GM10266 (cell line): ENCODE data around the gene SCYGR3.
"Not testable (repeated sequence)": the region's sequence is repeated elsewhere in the genome, so short reads cannot be mapped to it uniquely, and the experiment has no call there.

Experiments
- DNase-seq: peaks from one replicate; pipeline ENCODE4 v3.0.0; 2012; ENCODE audit errors: extremely low spot score
- TF ChIP-seq, protein P1 (sequence below): IDR thresholded peaks from 2 replicates; pipeline ENCODE4 v1.5.1; 2012; ENCODE audit warnings: mild to moderate bottlenecking, low read depth; ENCODE audit not compliant: control insufficient read depth, insufficient read depth; ENCODE audit errors: missing control alignments

The SCYGR3 gene

DNA sequence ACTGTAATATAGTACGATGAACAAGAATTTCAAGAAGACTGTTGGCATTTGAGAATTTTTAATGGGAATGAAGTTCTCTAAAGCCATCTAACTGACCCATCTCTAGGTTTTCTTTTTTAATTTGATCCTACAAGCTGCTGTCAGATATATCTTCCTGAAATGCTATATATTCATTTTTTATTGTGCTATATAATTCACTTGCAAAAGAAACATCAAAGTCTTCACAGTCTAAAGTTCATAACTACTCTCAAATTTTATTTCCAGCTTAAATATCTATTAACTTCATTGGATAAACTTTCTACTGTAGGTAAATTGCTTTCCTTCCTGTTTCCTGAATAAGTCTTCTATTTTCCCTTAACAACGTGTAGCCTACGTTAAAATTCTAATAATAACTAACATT, 12.3 kb downstream of the SCYGR3 start:
- no peak for DNase-seq
- TF ChIP-seq, protein P1, sequence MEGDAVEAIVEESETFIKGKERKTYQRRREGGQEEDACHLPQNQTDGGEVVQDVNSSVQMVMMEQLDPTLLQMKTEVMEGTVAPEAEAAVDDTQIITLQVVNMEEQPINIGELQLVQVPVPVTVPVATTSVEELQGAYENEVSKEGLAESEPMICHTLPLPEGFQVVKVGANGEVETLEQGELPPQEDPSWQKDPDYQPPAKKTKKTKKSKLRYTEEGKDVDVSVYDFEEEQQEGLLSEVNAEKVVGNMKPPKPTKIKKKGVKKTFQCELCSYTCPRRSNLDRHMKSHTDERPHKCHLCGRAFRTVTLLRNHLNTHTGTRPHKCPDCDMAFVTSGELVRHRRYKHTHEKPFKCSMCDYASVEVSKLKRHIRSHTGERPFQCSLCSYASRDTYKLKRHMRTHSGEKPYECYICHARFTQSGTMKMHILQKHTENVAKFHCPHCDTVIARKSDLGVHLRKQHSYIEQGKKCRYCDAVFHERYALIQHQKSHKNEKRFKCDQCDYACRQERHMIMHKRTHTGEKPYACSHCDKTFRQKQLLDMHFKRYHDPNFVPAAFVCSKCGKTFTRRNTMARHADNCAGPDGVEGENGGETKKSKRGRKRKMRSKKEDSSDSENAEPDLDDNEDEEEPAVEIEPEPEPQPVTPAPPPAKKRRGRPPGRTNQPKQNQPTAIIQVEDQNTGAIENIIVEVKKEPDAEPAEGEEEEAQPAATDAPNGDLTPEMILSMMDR = no peak

DNA sequence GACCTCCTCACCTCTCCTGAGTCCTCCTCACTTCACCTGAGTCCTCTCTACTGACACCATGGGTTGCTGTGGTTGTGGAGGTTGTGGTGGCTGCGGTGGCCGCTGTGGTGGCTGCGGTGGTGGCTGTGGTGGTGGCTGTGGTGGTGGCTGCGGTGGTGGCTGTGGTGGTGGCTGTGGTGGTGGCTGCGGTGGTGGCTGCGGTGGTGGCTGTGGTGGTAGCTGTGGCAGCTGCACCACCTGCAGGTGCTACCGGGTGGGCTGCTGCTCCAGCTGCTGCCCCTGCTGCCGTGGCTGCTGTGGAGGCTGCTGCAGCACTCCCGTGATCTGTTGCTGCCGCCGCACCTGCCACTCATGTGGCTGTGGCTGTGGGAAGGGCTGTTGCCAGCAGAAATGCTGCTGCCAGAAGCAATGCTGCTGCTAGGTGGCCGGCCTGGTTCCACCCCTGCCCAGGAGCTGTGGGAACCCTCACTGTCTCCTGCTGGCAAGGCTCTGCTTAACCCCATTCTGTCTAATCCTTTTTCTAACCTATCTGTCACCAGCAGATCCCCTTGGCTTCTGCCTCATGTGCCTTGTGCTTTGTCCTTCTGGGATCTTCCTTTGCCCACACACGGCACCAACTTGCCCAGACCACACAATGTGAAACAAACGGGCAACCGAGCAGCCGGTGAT, 15.7 kb downstream of the SCYGR3 start, which contains the start of gene SCYGR2:
Gene SCYGR2 (plus strand): TSS at position 59 of the 669 bp plus-strand sequence. CDS start 0 bp downstream, at position 59.
- DNase-seq = not testable (repeated sequence)

DNA sequence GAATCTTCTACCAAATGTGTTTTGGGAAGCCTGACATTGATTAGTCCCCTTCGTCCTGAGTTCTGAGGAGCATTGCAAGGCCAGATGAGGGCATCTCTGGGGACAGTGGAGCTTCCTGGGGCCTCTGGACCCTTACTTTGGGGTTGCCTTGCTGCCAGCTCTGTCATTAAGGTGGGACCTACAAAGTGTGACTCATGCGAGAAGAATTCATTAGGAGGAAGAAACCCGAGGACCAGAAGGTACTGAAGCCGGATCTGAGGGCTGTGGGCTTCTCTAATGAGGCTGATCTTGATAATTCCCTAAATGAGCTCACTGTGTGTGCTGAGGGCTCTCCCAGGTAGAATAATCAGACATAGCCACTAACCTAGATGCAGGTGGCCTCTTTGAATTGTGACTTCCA, 16.6 kb downstream of the SCYGR3 start:
- no peak for DNase-seq
- TF ChIP-seq, protein P1 = no peak

DNA sequence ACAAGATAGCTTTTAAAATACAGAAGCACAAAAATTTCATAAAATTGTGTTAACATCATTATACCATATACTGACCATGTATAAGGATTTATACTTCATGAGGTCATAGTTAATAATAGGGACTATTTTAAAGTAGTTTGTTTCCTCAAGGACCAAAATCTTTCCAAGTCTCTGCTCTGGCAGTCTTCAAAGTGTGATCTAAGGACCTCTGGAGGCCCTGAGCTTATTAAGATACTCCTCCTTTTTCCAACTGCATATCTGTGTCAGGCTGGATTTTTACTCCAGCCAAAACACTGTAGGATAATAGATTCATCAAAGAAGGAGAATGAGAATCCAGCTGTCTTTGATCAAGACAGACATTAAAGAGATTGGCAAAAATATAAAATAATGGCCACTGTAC, 17.6 kb downstream of the SCYGR3 start:
- no peak for DNase-seq
- TF ChIP-seq, protein P1 = no peak

DNA sequence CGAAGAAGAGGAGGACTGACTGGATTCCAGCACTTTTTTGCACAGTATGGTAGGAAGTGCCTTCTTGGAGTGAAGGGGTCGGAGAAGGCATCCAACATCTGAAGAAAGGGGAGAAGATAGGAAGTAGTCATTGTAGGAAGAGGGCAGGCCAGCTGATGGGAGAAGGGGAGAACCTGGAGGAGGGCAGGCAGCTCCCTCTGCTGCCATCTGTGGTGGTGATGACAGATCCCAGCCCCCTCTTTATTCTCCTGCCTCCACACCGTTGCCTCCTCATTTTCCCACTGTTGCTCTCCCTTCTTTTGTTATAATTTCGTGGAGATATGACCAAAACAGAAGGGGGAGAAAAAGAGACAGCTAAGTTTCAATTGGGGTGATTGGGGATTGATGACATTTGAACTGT, 18.8 kb downstream of the SCYGR3 start:
- TF ChIP-seq, protein P1 = no peak
- DNase-seq = no peak

DNA sequence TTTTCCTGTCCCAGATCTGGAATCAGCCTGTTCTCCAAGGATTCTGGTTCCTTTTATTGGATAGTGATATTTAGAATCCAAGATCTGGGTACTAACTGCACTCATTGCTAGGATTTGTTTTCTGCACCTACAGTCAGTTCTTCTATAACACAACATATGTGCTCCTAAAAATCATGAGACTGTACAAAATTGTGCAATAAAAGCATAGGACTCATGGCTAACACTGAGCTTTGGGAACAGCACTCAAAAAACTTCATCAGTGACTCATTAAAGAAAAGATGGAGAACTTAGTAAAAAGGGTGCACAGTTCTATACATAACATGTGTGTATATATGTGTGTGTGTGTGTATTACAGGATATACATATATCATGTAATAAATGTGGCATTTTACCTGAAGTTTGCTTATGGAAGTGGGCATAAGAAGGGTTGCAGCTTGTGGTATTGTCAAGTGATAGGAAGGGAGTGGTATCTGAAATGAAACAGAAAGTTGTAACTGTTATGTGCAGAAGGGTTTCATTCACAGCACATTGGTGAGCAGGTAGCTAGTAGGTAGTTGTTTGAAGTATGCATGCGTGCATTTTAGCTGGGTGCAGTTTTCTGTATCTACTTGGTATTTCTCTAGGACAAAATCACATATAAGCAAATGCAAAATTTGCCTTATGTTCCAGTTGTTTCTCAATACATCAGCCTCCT, 21.8 kb downstream of the SCYGR3 start:
- TF ChIP-seq, protein P1 = no peak
- no peak for DNase-seq

DNA sequence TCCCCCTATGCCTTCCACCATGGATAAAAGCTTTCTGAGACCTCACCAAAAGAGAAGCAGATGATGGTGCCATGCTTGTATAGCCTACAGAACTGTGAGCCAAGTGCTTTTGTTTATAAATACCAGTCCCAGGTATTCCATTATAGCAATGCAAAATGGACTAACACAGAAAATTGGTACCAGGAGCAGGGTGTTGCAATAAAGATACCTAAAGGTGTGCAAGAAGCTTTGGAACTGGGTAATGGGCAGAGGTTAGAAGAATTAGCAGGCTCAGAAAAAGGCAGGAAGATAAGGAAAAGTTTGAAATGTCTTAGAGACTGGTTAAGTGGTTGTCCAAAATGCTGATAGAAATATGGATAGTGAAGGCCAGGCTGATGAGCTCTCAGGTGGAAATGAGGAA, 32.3 kb downstream of the SCYGR3 start:
- DNase-seq = no peak
- TF ChIP-seq, protein P1 = no peak
